Loucy (cell line): ENCODE results near the gene POU2F1.

Source experiments
- H2AFZ ChIP-seq: fragments of 200-600 bp; sonication (generic); 2 replicates; pipeline ENCODE4 v1.6.0; 2016; ENCODE audit warnings: antibody characterized with exemption, mild to moderate bottlenecking, low read length, moderate library complexity
- H3F3A ChIP-seq: fragments of 200-600 bp; 2 replicates; pipeline ENCODE4 v1.6.0; 2016; ENCODE audit warnings: antibody characterized with exemption, low read depth, mild to moderate bottlenecking
- H3K27me3 ChIP-seq: fragments of 200-600 bp; sonication (generic); 2 replicates; pipeline ENCODE4 v1.6.1; 2014; ENCODE audit warnings: low read length, mild to moderate bottlenecking; ENCODE audit not compliant: insufficient read depth, poor library complexity, severe bottlenecking
- H3K36me3 ChIP-seq: fragments of 200-600 bp; sonication (generic); 2 replicates; pipeline ENCODE4 v1.6.1; 2016; ENCODE audit warnings: low read length; ENCODE audit not compliant: insufficient read depth
- H3K4me1 ChIP-seq: fragments of 200-600 bp; sonication (generic); 2 replicates; pipeline ENCODE4 v1.5.1; 2014; ENCODE audit warnings: low read length, mild to moderate bottlenecking; ENCODE audit not compliant: insufficient read depth, poor library complexity, severe bottlenecking
- H3K4me2 ChIP-seq: fragments of 200-600 bp; sonication (generic); 2 replicates; pipeline ENCODE4 v1.6.0; 2014; ENCODE audit warnings: antibody characterized with exemption, low read length, low read depth, mild to moderate bottlenecking; ENCODE audit not compliant: poor library complexity, severe bottlenecking
- H3K4me3 ChIP-seq: fragments of 200-600 bp; sonication (generic); 2 replicates; pipeline ENCODE4 v1.5.1; 2014; ENCODE audit warnings: low read length, mild to moderate bottlenecking, mixed read lengths; ENCODE audit not compliant: poor library complexity, severe bottlenecking
- H3K79me2 ChIP-seq: fragments of 200-600 bp; sonication (generic); 2 replicates; pipeline ENCODE4 v1.6.1; 2014; ENCODE audit warnings: low read length; ENCODE audit not compliant: insufficient read depth
- H3K9ac ChIP-seq: fragments of 200-600 bp; sonication (generic); 2 replicates; pipeline ENCODE4 v1.6.0; 2014; ENCODE audit warnings: mild to moderate bottlenecking, low read depth, low read length, moderate library complexity; ENCODE audit not compliant: poor library complexity, severe bottlenecking
- H3K9me2 ChIP-seq: fragments of 200-600 bp; sonication (generic); replicated peaks from 2 replicates; pipeline ENCODE4 v1.6.1; 2016; ENCODE audit warnings: low read depth, low read length, mixed read lengths
- H3K9me3 ChIP-seq: fragments of 200-600 bp; sonication (generic); 2 replicates; pipeline ENCODE4 v1.6.1; 2014; ENCODE audit warnings: mild to moderate bottlenecking, antibody characterized with exemption, low read length, low read depth; ENCODE audit not compliant: insufficient read depth
- H4K20me1 ChIP-seq: fragments of 200-600 bp; sonication (generic); 2 replicates; pipeline ENCODE4 v1.6.0; 2014; ENCODE audit warnings: antibody characterized with exemption, low read length, mild to moderate bottlenecking; ENCODE audit not compliant: insufficient read depth, poor library complexity, severe bottlenecking
- EZH2phosphoT487 ChIP-seq: fragments of 200-600 bp; IDR thresholded peaks from 2 replicates; pipeline ENCODE4 v1.6.1; 2018; ENCODE audit warnings: antibody characterized with exemption, mild to moderate bottlenecking, moderate library complexity, borderline replicate concordance
- TF ChIP-seq, protein P1 (sequence below): fragments of 200-600 bp; sonication (generic); conservative IDR thresholded peaks from 2 replicates; pipeline ENCODE4 v1.5.1; 2014; ENCODE audit warnings: mild to moderate bottlenecking, antibody characterized with exemption, low read length

Gene POU2F1

DNA sequence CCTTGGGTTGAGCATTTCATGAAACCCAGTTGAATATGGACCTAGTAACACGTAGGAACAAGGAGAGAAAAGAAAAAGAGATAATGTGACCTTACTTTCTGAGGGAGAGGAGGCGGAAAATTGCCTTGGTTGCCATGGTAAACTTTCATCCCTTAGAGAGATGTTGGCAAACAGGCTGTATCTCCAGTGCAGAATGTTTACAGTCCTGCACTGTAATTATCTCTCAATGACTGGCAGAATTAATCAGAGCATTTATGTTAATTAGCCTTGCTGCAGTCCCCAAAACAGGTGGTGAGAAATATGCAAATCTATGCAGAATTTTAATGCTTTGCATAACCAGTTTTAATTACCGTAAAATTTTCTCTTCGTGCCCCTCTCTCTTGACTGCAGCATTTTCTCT lies 150.3 kb downstream of the POU2F1 start:
- H3K27me3 ChIP-seq: no peaks in the 10 kb centered on the region
- H3F3A ChIP-seq: no peaks in the 10 kb centered on the region

DNA sequence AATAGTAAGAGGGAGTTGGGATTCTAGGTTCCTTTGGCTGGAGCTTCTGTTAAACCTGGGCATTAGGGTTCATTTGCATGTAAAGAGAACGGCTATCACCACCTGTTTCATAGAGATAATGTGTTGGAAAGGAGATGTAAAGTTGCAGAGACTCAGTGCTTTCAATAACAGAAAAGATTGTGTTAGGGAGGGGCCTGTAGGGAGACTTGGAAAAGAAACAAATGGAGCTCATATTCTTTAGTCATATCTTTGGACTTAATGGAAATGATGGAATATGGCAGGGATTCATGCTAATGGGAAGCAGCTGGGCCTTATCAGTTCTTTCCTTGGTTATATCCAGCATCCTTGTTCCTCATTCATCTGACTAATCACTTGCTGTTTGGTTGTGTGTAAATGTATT lies 152.7 kb downstream of the POU2F1 start:
- TF ChIP-seq EZH2phosphoT487: no peak
- TF ChIP-seq, protein P1, sequence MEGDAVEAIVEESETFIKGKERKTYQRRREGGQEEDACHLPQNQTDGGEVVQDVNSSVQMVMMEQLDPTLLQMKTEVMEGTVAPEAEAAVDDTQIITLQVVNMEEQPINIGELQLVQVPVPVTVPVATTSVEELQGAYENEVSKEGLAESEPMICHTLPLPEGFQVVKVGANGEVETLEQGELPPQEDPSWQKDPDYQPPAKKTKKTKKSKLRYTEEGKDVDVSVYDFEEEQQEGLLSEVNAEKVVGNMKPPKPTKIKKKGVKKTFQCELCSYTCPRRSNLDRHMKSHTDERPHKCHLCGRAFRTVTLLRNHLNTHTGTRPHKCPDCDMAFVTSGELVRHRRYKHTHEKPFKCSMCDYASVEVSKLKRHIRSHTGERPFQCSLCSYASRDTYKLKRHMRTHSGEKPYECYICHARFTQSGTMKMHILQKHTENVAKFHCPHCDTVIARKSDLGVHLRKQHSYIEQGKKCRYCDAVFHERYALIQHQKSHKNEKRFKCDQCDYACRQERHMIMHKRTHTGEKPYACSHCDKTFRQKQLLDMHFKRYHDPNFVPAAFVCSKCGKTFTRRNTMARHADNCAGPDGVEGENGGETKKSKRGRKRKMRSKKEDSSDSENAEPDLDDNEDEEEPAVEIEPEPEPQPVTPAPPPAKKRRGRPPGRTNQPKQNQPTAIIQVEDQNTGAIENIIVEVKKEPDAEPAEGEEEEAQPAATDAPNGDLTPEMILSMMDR: no peak
- Histone ChIP-seq H3K27me3 (no peaks in the 10 kb centered on the region), H3K9me2 (no peaks in the 10 kb centered on the region), H3K4me2 (no peak overlapping the region), H3K9ac (no peak overlapping the region), H3K4me1 (no peaks in the 10 kb centered on the region), H3K36me3 (peaks cover 76% of the 10 kb centered on the region; the same call in 1 of the 2 replicates), H2AFZ (no peak overlapping the region), H3F3A (no peaks in the 10 kb centered on the region), H4K20me1 (no peaks in the 10 kb centered on the region), H3K79me2 (no peaks in the 10 kb centered on the region), H3K9me3 (no peaks in the 10 kb centered on the region), H3K4me3 (no peak overlapping the region)

More for the DNA sequence above, 150.3 kb downstream of the POU2F1 start:
- no peaks in the 10 kb centered on the region for H3K4me1 ChIP-seq
- no peak overlapping the region for H2AFZ ChIP-seq
- no peak overlapping the region for H3K9ac ChIP-seq
- no peaks in the 10 kb centered on the region for H3K9me2 ChIP-seq
- peaks cover 9% of the 10 kb centered on the region; the same call in 1 of the 2 replicates for H3K79me2 ChIP-seq
- no peaks in the 10 kb centered on the region for H4K20me1 ChIP-seq
- no peak for TF ChIP-seq EZH2phosphoT487
- TF ChIP-seq, protein P1: no peak
- no peaks in the 10 kb centered on the region for H3K9me3 ChIP-seq
- no peak overlapping the region for H3K4me3 ChIP-seq
- peaks cover 78% of the 10 kb centered on the region for H3K36me3 ChIP-seq
- no peak overlapping the region for H3K4me2 ChIP-seq

DNA sequence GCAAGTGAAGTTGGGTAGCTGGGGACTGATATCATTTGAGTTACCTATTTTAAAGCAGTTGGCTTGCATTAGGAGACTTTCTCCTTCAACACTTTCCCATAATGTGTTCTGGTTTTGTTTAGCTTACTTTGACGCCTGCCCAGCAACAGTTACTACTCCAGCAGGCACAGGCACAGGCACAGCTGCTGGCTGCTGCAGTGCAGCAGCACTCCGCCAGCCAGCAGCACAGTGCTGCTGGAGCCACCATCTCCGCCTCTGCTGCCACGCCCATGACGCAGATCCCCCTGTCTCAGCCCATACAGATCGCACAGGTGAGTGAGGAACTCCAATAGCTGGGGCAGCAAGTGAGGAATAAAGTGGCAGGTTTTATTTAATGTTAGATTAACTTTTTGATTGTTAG lies 153.3 kb downstream of the POU2F1 start:
- Histone ChIP-seq H3K79me2 (no peaks in the 10 kb centered on the region), H3K9ac (no peak overlapping the region), H3K4me2 (no peak overlapping the region)

More for the DNA sequence above, 153.3 kb downstream of the POU2F1 start:
- no peaks in the 10 kb centered on the region for H4K20me1 ChIP-seq
- H3K4me3 ChIP-seq: no peak overlapping the region
- peaks cover 78% of the 10 kb centered on the region; the same call in 1 of the 2 replicates for H3K36me3 ChIP-seq
- H3F3A ChIP-seq: no peaks in the 10 kb centered on the region
- H3K4me1 ChIP-seq: no peaks in the 10 kb centered on the region
- no peaks in the 10 kb centered on the region for H3K27me3 ChIP-seq
- no peak overlapping the region for H2AFZ ChIP-seq
- TF ChIP-seq EZH2phosphoT487: no peak
- TF ChIP-seq, protein P1: no peak
- H3K9me2 ChIP-seq: no peaks in the 10 kb centered on the region
- no peaks in the 10 kb centered on the region for H3K9me3 ChIP-seq
